Measurements from ENCODE around the gene HSPA1L. TPM values are rescaled to one million over a fixed set of nuclear protein-coding genes. Genes with fewer than 3 reads are reported as not detected.

HSPA1L gene
- total and polyA plus RNA-seq, 2 donors (not counting 1 experiment from before 2014, with no cell fraction given): 0.81 to 2.0 TPM

DNA sequence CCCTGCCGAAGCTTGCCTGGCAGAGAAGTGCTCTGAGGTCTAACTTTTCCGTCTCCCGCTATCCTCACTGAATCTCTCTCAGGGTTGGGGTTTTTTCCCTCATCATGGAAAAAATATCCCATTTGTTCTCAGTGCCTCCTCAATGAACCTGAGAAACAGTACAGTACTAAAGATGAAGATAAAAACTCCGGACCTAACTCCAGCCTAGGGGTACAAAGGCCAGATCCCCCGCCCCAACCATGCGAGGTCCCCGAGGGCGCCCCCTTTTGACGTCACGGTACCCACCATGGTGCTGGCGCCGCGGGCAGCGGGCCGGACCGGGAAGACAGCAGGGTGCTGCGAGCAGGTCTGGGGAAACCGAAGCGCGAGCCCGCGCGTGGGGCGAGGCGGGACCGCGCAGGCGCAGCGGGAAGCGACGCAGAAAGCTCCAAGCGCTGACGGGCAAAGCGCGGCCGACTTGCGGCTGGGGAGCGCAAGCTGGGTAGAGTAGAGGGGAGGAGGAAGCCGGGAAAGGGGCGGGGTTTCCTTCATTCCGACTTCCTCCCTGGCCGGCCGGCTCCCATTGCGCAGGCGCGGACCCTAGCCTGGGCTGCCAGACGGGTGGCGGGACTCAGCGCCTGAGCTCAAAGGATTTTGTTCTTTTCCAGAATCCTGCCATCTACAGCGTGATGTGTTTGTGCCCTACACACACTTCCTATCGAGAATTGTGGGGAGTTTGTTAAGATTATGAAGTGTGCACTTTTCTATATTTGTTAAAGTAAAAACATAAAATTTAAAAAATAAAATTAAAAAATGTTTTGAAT lies 8.4 kb downstream of the HSPA1L start, which contains the start of gene LSM2:
LSM2 (minus strand) TSS at position 497 of the 803 bp plus-strand sequence; CDS start at position 288, 209 bp downstream.
- peak; percentile 98 for ATAC-seq (ENCODE audit: low read depth)
- POLR2A ChIA-PET: interaction anchor here (0.5 to 2.8 kb wide), 18 partner anchors 9 to 596 kb away, joined by 3 to 38 read pairs (median 4); partner anchors contain the start of genes DDAH2, DXO, HSPA1A and HSPA1B
- H3K27me3 Mint-ChIP-seq: no peaks in the 10 kb centered on the region

More for the DNA sequence above, 8.4 kb downstream of the HSPA1L start, which contains the start of gene LSM2:
- Histone ChIP-seq H3K9me3 (ENCODE audit: control extremely low read depth in 1 of 3, control insufficient read depth in 2 of 3, insufficient read depth in 1 of 3, low read length in 2 of 3) (no peaks in the 10 kb centered on the region), H2AFZ (ENCODE audit: insufficient read depth, low read depth, low read length, poor library complexity, severe bottlenecking) (peak within 1 kb of the TSS; percentile 99), H3K27me3 (replicated peaks in 1 of 4; ENCODE audit: control extremely low read depth in 1 of 4, control insufficient read depth in 3 of 4, insufficient read depth in 4 of 4, low read length in 3 of 4) (no peaks in the 10 kb centered on the region), H3K4me3 (ENCODE audit: control extremely low read depth in 1 of 5, extremely low read depth in 1 of 5, insufficient read depth in 1 of 5, low read depth in 2 of 5, low read length in 4 of 5) (peak within 1 kb of the TSS; percentile 68 to 84 (median 84)), H3K27ac (ENCODE audit: low read length in 2 of 2) (peak within 1 kb of the TSS; percentile 77 to 93), H3K36me3 (replicated peaks in 1 of 2; ENCODE audit: control extremely low read depth in 1 of 2, control insufficient read depth in 1 of 2, extremely low read depth in 1 of 2, insufficient read depth in 2 of 2, low read length in 1 of 2) (peaks cover 0 to 4% of the 10 kb centered on the region in 2 experiments), H3K79me2 (ENCODE audit: control insufficient read depth, insufficient read depth, low read length) (peaks cover 21% of the 10 kb centered on the region), H4K20me1 (ENCODE audit: control insufficient read depth, insufficient read depth, low read length, poor library complexity, severe bottlenecking) (no peaks in the 10 kb centered on the region), H3K4me2 (replicated peaks; ENCODE audit: low read depth, low read length, poor library complexity, severe bottlenecking) (peak within 1 kb of the TSS; percentile 86), H3K4me1 (ENCODE audit: control insufficient read depth in 2 of 2, insufficient read depth in 2 of 2, low read length in 2 of 2) (peaks cover 8 to 11% of the 10 kb centered on the region in 2 donors), H3K9ac (ENCODE audit: low read length) (peak within 1 kb of the TSS; percentile 94)
- Mint-ChIP-seq H3K4me3 (peak within 1 kb of the TSS; percentile 87), H3K27ac (peak within 1 kb of the TSS; percentile 88), H3K9me3 (ENCODE audit: insufficient read depth) (no peaks in the 10 kb centered on the region), H3K4me1 (peaks cover 16% of the 10 kb centered on the region)
- intact Hi-C loops (cut with micrococcal nuclease): loop anchor here (1.0 to 5.0 kb wide), 4 partner anchors 10 to 184 kb away; partner anchors contain the start of gene PRRC2A
- TF ChIP-seq, protein P1, sequence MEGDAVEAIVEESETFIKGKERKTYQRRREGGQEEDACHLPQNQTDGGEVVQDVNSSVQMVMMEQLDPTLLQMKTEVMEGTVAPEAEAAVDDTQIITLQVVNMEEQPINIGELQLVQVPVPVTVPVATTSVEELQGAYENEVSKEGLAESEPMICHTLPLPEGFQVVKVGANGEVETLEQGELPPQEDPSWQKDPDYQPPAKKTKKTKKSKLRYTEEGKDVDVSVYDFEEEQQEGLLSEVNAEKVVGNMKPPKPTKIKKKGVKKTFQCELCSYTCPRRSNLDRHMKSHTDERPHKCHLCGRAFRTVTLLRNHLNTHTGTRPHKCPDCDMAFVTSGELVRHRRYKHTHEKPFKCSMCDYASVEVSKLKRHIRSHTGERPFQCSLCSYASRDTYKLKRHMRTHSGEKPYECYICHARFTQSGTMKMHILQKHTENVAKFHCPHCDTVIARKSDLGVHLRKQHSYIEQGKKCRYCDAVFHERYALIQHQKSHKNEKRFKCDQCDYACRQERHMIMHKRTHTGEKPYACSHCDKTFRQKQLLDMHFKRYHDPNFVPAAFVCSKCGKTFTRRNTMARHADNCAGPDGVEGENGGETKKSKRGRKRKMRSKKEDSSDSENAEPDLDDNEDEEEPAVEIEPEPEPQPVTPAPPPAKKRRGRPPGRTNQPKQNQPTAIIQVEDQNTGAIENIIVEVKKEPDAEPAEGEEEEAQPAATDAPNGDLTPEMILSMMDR (IDR thresholded peaks at IDR 0.05): peak; percentile 34
- TF ChIP-seq EZH2 (IDR thresholded peaks at IDR 0.05; ENCODE audit: borderline replicate concordance, insufficient read depth, low read depth, low read length, poor library complexity, severe bottlenecking): no peak
- CTCF ChIA-PET: interaction anchor here (0.6 to 3.3 kb wide), 17 partner anchors 8 to 290 kb away, joined by 3 to 20 read pairs (median 5); partner anchors contain the start of genes ABHD16A, BAG6, HSPA1A and HSPA1L
- WGBS (ENCODE audit: insufficient coverage): under 1% methylated on average over 41 of the region's 51 CpGs
- peak; percentile 97 for DNase-seq
